ENCODE results near the gene CACNG8. TPM values are rescaled to one million over a fixed set of nuclear protein-coding genes. Genes with fewer than 3 reads are reported as not detected.
A peak's percentile ranks its signal among the peaks of the same experiment; 100 is the strongest.

Gene CACNG8
- polyA plus RNA-seq, 1 donor (not counting 4 experiments of a cell fraction or from before 2014, with no cell fraction given), result not detected

- no peaks in the 10 kb centered on the region for H3K4me1 ChIP-seq (ENCODE audit: control insufficient read depth, extremely low read depth, insufficient read depth, low read length)
- no peak overlapping the region for H3K27ac ChIP-seq (ENCODE audit: control insufficient read depth, insufficient read depth, low read length)
- H3K36me3 ChIP-seq (ENCODE audit: control insufficient read depth in 2 of 2, extremely low read depth in 1 of 2, insufficient read depth in 2 of 2, low read length in 2 of 2), result no peaks in the 10 kb centered on the region
- H3K9me3 ChIP-seq (ENCODE audit: control insufficient read depth, low read depth, low read length), result no peaks in the 10 kb centered on the region
- H3K9ac ChIP-seq (ENCODE audit: control insufficient read depth, extremely low read depth, insufficient read depth, low read length), result no peak overlapping the region
- FAIRE-seq (no peak), DNase-seq (ENCODE audit: low read depth, low spot score) (no peak)
- H3K9me1 ChIP-seq (ENCODE audit: control insufficient read depth, extremely low read depth, insufficient read depth, low read length), result no peaks in the 10 kb centered on the region
- TF ChIP-seq, protein P1, sequence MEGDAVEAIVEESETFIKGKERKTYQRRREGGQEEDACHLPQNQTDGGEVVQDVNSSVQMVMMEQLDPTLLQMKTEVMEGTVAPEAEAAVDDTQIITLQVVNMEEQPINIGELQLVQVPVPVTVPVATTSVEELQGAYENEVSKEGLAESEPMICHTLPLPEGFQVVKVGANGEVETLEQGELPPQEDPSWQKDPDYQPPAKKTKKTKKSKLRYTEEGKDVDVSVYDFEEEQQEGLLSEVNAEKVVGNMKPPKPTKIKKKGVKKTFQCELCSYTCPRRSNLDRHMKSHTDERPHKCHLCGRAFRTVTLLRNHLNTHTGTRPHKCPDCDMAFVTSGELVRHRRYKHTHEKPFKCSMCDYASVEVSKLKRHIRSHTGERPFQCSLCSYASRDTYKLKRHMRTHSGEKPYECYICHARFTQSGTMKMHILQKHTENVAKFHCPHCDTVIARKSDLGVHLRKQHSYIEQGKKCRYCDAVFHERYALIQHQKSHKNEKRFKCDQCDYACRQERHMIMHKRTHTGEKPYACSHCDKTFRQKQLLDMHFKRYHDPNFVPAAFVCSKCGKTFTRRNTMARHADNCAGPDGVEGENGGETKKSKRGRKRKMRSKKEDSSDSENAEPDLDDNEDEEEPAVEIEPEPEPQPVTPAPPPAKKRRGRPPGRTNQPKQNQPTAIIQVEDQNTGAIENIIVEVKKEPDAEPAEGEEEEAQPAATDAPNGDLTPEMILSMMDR (optimal IDR thresholded peaks at IDR 0.05 in 1 of 3, IDR thresholded peaks at IDR 0.05 in 1 of 3, conservative IDR thresholded peaks at IDR 0.05 in 1 of 3; ENCODE audit: extremely low read depth in 1 of 3, insufficient read depth in 2 of 3, low read length in 3 of 3), result no peak
- TF ChIP-seq EZH2 (IDR thresholded peaks at IDR 0.05; ENCODE audit: low read length), result no peak
- no peak overlapping the region for H3K4me2 ChIP-seq (ENCODE audit: control insufficient read depth, extremely low read depth, insufficient read depth, low read depth, low read length)
- no peak overlapping the region for H3K4me3 ChIP-seq (ENCODE audit: control insufficient read depth in 2 of 3, extremely low read depth in 1 of 3, insufficient read depth in 2 of 3, low read depth in 1 of 3, low read length in 3 of 3)
- no peak overlapping the region for H2AFZ ChIP-seq (ENCODE audit: control insufficient read depth, low read length)
- no peaks in the 10 kb centered on the region for H3K79me2 ChIP-seq (ENCODE audit: control insufficient read depth, insufficient read depth, low read length)
- H4K20me1 ChIP-seq (ENCODE audit: control insufficient read depth, extremely low read depth, insufficient read depth, low read length), result no peaks in the 10 kb centered on the region
- dilution Hi-C loops (cut with MboI; ENCODE audit: extremely low pct_ligation_motif_present, low sequenced_read_pairs), result no loop called here
- H3K27me3 ChIP-seq (ENCODE audit: control insufficient read depth, extremely low read depth, insufficient read depth, low read length), result peaks cover 51% of the 10 kb centered on the region
Measured at GRCh38 chr19:53958823-53959757, 3.6 kb upstream of the CACNG8 start.

GRCh38 chr19:53960187-53960586 is 2.5 kb upstream of the CACNG8 start:
- H3K27me3 ChIP-seq (ENCODE audit: control insufficient read depth, extremely low read depth, insufficient read depth, low read length), result peaks cover 59% of the 10 kb centered on the region
- no peak for FAIRE-seq
- no peak for DNase-seq (ENCODE audit: low read depth, low spot score)
- no peaks in the 10 kb centered on the region for H3K79me2 ChIP-seq (ENCODE audit: control insufficient read depth, insufficient read depth, low read length)
- TF ChIP-seq, protein P1 (optimal IDR thresholded peaks at IDR 0.05 in 1 of 3, IDR thresholded peaks at IDR 0.05 in 1 of 3, conservative IDR thresholded peaks at IDR 0.05 in 1 of 3; ENCODE audit: extremely low read depth in 1 of 3, insufficient read depth in 2 of 3, low read length in 3 of 3), result no peak
- peak; percentile 12 for TF ChIP-seq EZH2 (IDR thresholded peaks at IDR 0.05; ENCODE audit: low read length)
- H3K9ac ChIP-seq (ENCODE audit: control insufficient read depth, extremely low read depth, insufficient read depth, low read length), result no peak overlapping the region
- H3K36me3 ChIP-seq (ENCODE audit: control insufficient read depth in 2 of 2, extremely low read depth in 1 of 2, insufficient read depth in 2 of 2, low read length in 2 of 2), result no peaks in the 10 kb centered on the region
- H3K4me1 ChIP-seq (ENCODE audit: control insufficient read depth, extremely low read depth, insufficient read depth, low read length), result no peaks in the 10 kb centered on the region
- dilution Hi-C loops (cut with MboI; ENCODE audit: extremely low pct_ligation_motif_present, low sequenced_read_pairs), result no loop called here
- H3K4me3 ChIP-seq (ENCODE audit: control insufficient read depth in 2 of 3, extremely low read depth in 1 of 3, insufficient read depth in 2 of 3, low read depth in 1 of 3, low read length in 3 of 3), result no peak overlapping the region
- H3K9me3 ChIP-seq (ENCODE audit: control insufficient read depth, low read depth, low read length), result no peaks in the 10 kb centered on the region
- no peak overlapping the region for H3K27ac ChIP-seq (ENCODE audit: control insufficient read depth, insufficient read depth, low read length)
- H3K9me1 ChIP-seq (ENCODE audit: control insufficient read depth, extremely low read depth, insufficient read depth, low read length), result no peaks in the 10 kb centered on the region
- H4K20me1 ChIP-seq (ENCODE audit: control insufficient read depth, extremely low read depth, insufficient read depth, low read length), result no peaks in the 10 kb centered on the region
- no peak overlapping the region for H3K4me2 ChIP-seq (ENCODE audit: control insufficient read depth, extremely low read depth, insufficient read depth, low read depth, low read length)
- H2AFZ ChIP-seq (ENCODE audit: control insufficient read depth, low read length), result no peak overlapping the region
